Measurements from ENCODE around the gene KCNQ1. TPM values are rescaled to one million over a fixed set of nuclear protein-coding genes. Genes with fewer than 3 reads are reported as not detected.

KCNQ1 gene
- total and polyA plus RNA-seq, 2 experiments from 2014 or later = 0.45 to 0.87 TPM

- ATAC-seq = no peak
- no peak for DNase-seq (ENCODE audit: low spot score)
- Histone ChIP-seq H3K9me2 (ENCODE audit: insufficient read depth) (no peaks in the 10 kb centered on the region), H4K20me1 (replicated peaks; ENCODE audit: insufficient read depth) (no peaks in the 10 kb centered on the region), H3K79me2 (replicated peaks; ENCODE audit: insufficient read depth) (no peaks in the 10 kb centered on the region), H3K27me3 (ENCODE audit: insufficient read depth) (peaks cover 35% of the 10 kb centered on the region), H3K36me3 (ENCODE audit: insufficient read depth) (no peaks in the 10 kb centered on the region), H3F3A (replicated peaks; ENCODE audit: low read depth) (no peaks in the 10 kb centered on the region), H3K4me3 (no peak overlapping the region), H3K4me2 (no peak overlapping the region), H3K4me1 (ENCODE audit: insufficient read depth) (no peaks in the 10 kb centered on the region), H2AFZ (no peak overlapping the region), H3K27ac (ENCODE audit: low read depth) (no peak overlapping the region)
- TF ChIP-seq EZH2 (IDR thresholded peaks at IDR 0.05; ENCODE audit: low read depth, unreplicated experiment) (no peak), ETS1 (IDR thresholded peaks at IDR 0.05) (no peak), EZH2phosphoT487 (IDR thresholded peaks at IDR 0.05; ENCODE audit: unreplicated experiment) (no peak), JUNB (IDR thresholded peaks at IDR 0.05; ENCODE audit: unreplicated experiment) (no peak)
- H3K4me3 Mint-ChIP-seq = no peak overlapping the region
- H3K27ac Mint-ChIP-seq = no peak overlapping the region
- H3K9me3 Mint-ChIP-seq = no peaks in the 10 kb centered on the region
- no peaks in the 10 kb centered on the region for H3K36me3 Mint-ChIP-seq (ENCODE audit: low read depth)
- peaks cover 49% of the 10 kb centered on the region for H3K27me3 Mint-ChIP-seq (ENCODE audit: insufficient read depth, low read depth, poor library complexity)
- no peaks in the 10 kb centered on the region for H3K4me1 Mint-ChIP-seq
Observed at GRCh38 chr11:2510626-2511402, 66.0 kb downstream of the KCNQ1 start.

GRCh38 chr11:2511421-2512369, 66.9 kb downstream of the KCNQ1 start:
- Histone ChIP-seq H3F3A (replicated peaks; ENCODE audit: low read depth) (no peaks in the 10 kb centered on the region), H3K4me2 (no peak overlapping the region), H3K27ac (ENCODE audit: low read depth) (no peak overlapping the region), H3K9me2 (ENCODE audit: insufficient read depth) (no peaks in the 10 kb centered on the region), H3K4me3 (no peak overlapping the region), H3K79me2 (replicated peaks; ENCODE audit: insufficient read depth) (no peaks in the 10 kb centered on the region), H4K20me1 (replicated peaks; ENCODE audit: insufficient read depth) (no peaks in the 10 kb centered on the region), H3K36me3 (ENCODE audit: insufficient read depth) (no peaks in the 10 kb centered on the region), H3K27me3 (ENCODE audit: insufficient read depth) (peaks cover 27% of the 10 kb centered on the region; the same call in 1 of the 2 replicates), H2AFZ (no peak overlapping the region), H3K4me1 (ENCODE audit: insufficient read depth) (no peaks in the 10 kb centered on the region)
- Mint-ChIP-seq H3K36me3 (ENCODE audit: low read depth) (no peaks in the 10 kb centered on the region), H3K27me3 (ENCODE audit: insufficient read depth, low read depth, poor library complexity) (peaks cover 44% of the 10 kb centered on the region), H3K4me1 (no peaks in the 10 kb centered on the region), H3K9me3 (no peaks in the 10 kb centered on the region), H3K4me3 (no peak overlapping the region), H3K27ac (no peak overlapping the region)
- TF ChIP-seq NANOG (IDR thresholded peaks at IDR 0.05; ENCODE audit: borderline replicate concordance) = no peak
- TF ChIP-seq EZH2 (IDR thresholded peaks at IDR 0.05; ENCODE audit: low read depth, unreplicated experiment) = no peak
- TF ChIP-seq REST (IDR thresholded peaks at IDR 0.05; ENCODE audit: unreplicated experiment) = no peak
- TF ChIP-seq CTCF (conservative IDR thresholded peaks at IDR 0.05; ENCODE audit: low read depth in 2 of 2) = no peak
- TF ChIP-seq EZH2phosphoT487 (IDR thresholded peaks at IDR 0.05; ENCODE audit: unreplicated experiment) = no peak
- no peak for TF ChIP-seq ZNF114 (CRISPR knock-in tag; IDR thresholded peaks at IDR 0.05)
- TF ChIP-seq ETS1 (IDR thresholded peaks at IDR 0.05) = no peak
- TF ChIP-seq JUNB (IDR thresholded peaks at IDR 0.05; ENCODE audit: unreplicated experiment) = no peak
- ATAC-seq (no peak), DNase-seq (ENCODE audit: low spot score) (no peak)

Data from GM23338 (cell line).